NCI-H460 (cell line): ENCODE results near the gene CYBA. TPM values are rescaled to one million over a fixed set of nuclear protein-coding genes. Genes with fewer than 3 reads are reported as not detected.

ENCODE experiments used
- DNase-seq: peaks from one replicate; pipeline ENCODE4 v3.0.0-alpha.2; 2016; ENCODE audit warnings: low read depth; ENCODE audit errors: extremely low read depth
- polyA plus RNA-seq: library from polyadenylated mRNA; depleted of rRNA; stranded (reverse); fragments of >200 nt; gene quantifications from 2 replicates; pipeline ENCODE4 v1.2.3, GENCODE V29; 2014; cell fraction: nucleus; rRNA removed
- total RNA-seq: library from RNA; depleted of rRNA; stranded (reverse); fragments of >200 nt; shearing (Covaris generic); gene quantifications from 2 replicates; pipeline ENCODE4 v1.2.3, GENCODE V29; 2014; rRNA removed

CYBA gene
- 143 and 165 TPM in 2 replicates for total RNA-seq
- polyA plus RNA-seq: 322 and 369 TPM in 2 replicates

DNA sequence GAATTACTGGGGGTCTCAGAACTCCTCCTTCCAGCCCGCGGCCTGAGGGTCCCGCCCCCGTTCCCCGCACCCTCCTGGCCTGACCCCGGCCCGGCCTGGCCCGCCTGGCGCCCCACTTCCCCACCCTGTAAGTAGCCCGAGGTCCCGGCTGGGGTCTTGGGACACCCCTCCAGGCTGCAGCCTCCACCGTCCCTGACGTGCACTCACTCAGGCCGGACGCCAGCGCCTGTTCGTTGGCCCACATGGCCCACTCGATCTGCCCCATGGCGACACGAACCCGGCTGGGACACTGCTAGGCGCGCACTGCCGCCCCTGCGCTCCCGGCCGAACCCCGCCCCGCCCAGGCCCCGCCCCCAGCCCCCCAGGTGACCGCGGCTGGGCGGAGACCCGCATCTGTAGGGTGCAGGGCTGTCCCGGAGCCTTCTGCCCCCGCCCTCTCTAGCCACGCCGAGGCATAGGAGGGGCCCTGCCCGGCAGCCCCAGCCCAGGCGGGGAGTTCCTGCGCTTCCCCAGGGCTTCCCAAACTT lies at the start of gene CYBA:
Gene CYBA (minus strand): TSS at position 305 of the 527 bp plus-strand sequence. CDS start 40 bp downstream, at position 265.
- DNase-seq: peak; percentile 33

DNA sequence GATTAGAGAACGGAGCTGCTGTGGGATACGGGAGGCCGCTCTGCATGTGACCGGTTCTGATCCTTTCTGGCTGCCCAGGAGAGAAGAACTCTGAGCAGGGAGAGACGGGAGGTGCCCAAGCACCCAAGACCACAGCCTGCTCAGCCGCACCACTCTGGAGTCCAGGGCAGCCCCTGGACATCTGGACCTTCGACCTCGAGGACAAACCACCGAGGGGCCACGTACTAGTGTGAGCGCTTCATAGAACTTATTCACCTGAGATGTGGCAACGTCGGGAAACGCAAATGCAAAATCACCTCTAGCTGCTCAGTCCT lies 49.4 kb upstream of the CYBA start:
- no peak for DNase-seq

DNA sequence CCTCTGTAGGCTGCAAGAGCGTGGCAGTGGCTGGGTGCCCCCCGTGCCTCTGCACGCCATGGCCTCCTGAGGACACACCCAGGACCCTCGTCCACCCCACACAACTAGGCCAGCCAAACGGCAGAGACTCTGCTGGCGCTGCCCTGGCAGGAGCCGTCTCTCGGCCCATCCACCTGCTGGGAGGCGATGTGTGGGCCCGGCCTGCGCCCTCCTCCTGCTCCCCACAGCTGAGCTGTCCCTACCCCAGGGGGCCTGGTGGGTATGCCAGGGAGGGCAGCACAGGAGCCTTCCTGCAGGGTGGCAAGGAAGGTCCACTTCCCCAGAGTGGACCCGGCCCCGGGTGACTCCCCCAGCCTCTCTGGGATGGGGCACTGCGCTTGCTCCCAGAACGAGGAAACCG lies 48.3 kb upstream of the CYBA start:
- no peak for DNase-seq

DNA sequence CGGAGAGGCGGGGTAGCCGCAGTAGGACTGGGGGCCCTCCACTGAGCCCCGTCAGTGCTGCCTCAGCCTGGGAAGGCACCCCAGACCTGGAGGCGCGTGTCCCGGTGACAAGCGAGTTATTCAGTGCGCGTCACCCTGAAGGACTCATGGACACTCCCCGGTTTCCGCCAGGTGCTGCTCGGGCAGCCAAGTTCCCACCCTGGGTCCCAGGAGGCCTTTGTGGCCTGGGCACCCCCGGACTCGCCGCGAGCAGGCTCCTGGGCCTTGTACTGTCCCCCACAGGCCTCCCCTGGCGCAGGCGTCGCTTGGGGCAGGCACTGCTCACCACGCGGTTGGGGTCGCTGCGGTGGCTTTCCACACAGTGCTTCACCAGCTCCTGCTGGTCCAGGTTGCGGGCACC lies 47.8 kb upstream of the CYBA start:
- no peak for DNase-seq

DNA sequence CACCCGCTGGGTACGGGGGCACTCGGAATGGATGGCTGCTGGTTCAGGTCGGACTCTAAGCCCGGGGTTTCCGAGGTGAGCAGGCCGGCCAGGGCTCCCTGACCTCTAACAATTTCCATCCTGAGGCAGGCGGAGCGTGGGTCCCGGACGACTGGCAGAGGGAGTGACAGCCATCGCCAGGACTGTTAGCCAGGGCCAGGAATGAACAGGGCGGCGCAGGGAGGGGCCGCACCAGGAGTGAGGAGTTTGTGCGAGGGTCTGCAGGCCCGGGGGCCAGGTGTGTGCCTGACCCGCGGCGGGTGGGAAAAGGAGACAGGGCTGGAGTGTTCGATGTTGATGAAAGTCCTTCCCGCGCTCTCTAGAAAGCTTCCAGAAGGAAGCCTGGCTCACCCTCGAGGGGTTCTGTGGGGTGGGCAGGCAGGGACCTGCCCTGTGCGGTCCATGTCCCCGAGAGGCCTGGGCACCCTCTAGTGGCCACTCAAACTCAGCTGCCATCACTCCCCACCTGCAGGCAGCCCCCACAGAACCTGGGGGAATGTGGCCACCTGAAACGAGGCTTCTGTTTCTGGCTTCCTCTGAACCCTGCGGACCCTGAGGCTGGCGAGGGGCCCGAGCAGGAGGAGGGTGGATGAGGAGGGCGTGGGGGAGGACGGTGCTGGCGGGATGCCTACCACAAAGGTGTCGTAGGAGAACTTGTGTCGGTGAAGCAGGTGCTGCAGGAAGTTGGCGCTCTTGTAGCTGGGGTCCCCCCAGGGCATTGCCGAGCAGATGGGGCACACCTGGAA lies 47.2 kb upstream of the CYBA start:
- no peak for DNase-seq

DNA sequence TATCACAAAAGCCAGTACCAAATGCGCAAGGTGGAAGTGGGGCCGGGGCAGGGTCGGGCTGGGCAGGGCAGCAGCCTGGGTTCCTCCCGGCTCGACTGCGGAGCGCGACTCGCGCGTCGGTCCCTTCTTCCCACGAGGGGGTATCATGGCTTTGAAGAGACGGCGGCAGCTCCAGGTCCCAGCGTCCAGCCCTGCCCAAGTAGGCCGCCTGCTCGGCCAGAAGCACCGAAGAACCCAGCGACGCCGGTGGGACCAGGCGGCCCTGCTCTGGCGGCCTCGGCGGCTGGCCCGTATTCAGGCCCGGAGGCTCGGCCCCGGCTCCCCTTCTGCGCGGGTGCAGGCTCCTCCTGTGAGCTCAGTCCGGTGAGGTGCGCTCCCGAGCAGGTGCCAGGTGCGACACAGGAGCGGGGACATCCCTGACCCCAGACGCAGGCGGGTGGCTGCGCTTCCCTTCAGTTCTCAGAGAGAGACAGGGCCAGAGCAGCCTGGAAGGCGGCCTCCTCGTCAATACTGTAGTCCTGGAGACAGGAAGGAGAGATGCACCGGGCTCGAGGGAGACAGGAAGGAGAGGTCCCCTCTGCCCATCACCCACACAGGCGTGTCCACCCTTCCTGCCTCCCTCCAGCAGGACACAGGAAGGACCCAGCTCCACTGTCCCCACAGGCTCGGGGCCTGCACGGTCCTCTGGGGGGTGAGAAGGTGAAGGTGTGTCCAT lies 46.4 kb upstream of the CYBA start:
- DNase-seq: no peak

DNA sequence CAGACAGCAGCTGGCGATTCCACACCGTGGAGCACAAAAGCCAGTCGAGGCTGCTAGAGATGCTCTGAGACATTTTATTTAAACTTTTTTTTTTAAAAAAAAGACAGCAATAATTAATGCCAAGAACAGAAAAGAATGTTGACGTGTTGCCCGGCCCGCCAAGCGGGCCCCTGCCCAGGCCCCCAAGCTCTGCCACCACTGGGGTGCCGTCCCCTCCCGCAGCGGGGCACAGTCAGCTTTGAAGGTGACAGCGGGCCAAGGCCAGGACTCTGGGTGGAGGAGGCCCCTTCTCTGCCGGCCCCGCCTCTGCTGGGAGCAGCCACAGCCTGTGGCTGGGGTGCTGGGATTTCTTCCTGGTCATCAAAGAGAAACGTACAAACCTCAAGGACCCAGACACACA lies 45.6 kb upstream of the CYBA start:
- DNase-seq: no peak

DNA sequence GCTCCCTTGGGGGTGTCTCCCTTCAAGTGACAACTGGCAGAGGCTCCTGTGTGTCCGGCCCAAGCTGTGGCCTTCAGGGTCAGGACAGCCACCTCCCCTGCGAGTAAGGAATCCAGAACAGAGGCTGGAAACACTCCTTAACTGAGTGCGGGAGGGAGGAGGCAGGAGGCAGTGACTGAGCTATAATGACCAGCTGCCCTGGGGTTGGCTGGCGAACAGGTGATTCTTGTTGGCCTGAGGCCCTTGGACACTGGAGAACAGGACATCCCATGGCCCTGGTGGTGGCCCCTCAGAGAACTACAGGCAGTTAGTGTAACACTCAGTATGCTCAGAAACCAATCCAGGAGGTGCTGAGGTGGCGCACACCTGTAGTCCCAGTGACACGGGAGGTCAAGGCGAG lies 44.9 kb upstream of the CYBA start:
- DNase-seq: no peak

DNA sequence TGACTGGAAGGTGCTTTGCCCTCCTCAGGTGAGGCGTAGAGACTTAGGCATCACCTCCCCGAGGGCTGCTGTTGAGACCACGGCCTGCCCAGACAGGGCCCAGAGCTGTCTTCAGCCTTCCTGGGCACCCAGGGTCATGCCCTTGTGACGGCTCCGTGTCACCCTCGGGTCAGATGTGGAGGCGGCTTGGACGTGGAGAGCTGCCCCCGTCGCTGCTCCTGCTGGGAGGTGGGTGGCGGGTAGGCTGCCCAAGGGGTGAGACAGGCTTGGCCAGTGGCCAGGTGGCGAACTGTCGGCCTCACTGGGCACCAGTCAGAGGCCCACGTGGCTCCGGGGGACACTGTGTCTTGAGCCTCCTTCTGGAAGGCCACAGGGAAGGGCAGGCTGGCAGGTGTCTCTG lies 44.4 kb upstream of the CYBA start:
- no peak for DNase-seq

DNA sequence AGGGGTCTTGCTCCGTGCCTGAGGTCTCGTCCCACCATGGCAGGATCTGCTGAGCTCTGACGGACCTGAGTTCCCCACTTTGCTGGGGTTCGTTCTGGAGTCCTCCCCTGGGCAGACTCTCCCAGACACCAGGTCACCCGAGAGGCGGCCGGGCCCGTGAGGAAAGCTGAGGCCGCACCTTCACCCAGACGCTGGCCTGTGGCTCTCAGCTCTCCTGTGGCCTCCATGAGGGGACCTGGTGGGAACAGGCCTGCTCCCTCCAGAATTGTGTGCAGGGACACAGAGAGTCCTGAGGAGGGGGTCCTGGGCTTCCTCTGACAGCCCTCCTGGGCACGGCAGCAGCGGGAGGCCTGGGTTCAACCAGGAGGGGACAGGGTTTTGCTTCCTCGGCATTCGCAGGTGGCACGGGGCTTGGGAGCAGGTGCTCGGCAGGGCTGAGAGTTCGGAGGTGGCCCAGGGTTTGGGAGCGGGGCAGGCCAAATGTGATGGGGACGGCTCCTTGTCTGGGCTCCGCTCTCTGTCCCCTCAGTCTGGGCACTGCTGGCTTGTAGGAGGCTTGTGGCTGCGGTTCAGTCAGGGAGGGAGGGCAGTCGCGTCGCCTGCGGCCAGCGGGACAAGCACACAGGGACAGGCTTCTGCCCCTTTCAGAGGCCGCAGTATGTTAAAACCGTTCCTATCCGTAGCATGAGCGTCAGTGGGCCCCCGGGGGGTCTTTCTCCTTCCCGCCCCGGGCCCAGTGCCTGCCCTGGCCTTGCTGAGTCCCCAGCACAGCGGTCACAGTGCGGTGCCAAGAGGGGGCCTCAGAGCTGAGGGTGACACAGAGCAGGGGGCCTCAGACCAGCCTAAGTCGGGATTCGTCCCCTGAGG lies 43.6 kb upstream of the CYBA start:
- no peak for DNase-seq

DNA sequence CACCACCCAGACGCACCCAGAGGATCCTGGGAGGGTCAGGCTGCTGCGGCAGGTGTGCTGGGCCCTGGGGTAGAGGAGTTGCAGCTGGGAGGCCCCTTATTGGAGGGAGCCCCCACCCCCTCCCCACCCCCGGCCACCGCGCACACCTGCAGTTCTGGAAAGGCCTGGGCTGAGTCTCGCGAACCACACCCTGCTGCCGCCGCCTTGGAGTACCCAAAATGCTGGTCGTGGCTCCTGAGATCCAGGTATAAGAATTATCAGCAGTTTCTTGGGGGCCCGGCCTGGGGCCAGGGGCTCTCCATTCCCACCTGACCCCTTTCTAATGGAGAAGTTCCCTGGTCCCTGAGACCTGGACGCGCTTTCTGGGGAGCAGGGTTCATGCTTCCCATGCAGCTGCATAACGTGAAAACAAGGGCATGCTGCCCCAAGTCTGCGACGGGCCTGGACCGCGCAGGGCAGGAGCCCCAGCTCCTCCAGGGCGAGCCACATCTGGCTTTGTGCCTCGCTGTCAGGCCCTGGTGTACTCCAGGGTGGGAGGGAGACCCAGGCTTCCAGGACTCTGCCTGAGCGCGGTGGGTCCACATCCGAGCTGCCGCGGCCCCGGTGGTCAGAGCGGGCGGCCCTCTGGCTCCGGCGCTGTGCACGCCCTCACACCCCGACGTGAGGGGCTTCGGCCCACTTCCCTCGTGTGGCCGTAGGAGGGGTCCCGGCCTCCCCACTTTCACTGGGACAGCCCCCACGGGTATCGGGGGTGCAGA lies 42.7 kb upstream of the CYBA start:
- no peak for DNase-seq

DNA sequence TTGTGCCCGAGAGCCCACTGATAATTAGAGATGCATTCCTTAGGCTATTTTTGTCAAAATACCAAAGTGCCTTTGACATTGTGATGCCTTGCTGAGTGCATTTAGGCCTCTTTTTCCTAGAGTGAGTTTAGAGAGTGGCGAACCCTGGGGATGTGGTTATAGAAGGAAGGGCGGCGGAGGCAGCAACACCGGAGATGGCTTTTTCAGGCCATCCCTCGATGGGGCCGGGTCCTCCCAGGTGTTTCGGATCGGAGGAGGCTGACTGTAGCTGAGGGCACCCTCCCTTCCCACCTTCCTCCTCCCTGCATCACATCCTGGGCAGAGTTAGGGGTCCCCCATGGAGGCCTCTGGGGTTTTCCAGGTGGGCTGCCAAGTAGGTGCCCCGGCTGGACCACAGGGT lies 42.0 kb upstream of the CYBA start:
- no peak for DNase-seq

DNA sequence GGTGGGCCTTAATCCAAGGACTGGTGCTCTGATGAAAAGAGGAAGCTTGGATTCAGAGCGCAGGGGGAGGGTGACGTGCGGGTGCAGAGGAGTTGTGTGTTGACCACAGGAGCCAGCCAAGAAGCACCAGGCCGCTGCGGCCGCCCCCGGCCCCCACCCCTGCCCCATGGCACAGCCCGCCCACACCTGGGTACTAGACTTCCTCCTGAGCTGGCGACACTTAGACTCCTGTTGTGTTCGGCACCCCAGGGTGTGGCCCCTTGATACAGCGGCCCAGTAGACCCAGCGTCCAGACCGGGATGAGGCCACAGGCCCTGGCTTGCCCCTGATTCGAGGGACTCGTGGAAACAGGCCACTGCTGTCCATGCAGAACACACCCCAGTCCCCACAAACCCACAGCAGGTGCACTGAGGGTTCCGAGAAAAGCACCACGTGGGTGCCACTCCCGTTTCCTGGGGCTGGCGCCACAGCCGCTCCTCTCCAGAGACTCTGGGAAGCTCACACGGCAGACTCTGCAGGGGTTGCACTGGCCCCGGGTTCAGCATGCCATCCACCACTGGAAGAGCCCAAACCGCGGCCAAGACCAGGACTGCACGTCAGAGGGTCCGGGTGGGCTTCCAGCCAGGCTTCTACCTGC lies 41.2 kb upstream of the CYBA start:
- DNase-seq: no peak

DNA sequence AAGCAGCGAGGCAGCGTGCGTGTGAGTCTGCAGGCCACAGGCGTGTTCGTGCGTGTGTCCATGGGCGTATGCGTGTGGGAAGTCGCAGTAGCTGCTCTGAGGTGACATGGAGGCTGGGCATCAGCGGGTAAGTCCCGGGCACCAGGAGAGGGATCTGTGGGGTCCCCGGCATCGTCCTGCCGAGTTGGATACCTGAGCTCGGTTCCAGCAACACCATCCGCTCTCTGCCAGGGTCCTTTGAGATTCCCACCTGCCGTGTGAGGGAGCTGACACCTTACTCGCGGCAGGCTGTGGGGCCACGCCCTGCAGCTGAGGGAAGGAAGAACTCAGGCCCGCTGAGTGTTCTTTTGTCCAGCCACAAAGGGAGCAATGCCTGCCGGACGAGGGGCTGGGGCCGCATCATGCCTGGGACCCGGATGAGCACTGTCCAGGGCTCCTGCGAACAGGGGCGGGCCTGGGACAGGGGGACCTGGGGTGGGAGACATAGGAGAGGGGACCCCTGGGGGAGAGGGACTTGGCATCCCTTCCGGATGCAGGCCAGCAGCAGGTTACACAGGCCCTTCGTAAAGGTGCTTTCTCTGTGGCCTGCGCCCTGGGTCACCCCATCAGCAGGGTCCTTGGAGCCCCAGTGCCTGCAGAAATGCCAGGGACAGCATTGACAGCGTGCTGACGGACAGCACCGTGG lies 40.4 kb upstream of the CYBA start:
- DNase-seq: no peak

DNA sequence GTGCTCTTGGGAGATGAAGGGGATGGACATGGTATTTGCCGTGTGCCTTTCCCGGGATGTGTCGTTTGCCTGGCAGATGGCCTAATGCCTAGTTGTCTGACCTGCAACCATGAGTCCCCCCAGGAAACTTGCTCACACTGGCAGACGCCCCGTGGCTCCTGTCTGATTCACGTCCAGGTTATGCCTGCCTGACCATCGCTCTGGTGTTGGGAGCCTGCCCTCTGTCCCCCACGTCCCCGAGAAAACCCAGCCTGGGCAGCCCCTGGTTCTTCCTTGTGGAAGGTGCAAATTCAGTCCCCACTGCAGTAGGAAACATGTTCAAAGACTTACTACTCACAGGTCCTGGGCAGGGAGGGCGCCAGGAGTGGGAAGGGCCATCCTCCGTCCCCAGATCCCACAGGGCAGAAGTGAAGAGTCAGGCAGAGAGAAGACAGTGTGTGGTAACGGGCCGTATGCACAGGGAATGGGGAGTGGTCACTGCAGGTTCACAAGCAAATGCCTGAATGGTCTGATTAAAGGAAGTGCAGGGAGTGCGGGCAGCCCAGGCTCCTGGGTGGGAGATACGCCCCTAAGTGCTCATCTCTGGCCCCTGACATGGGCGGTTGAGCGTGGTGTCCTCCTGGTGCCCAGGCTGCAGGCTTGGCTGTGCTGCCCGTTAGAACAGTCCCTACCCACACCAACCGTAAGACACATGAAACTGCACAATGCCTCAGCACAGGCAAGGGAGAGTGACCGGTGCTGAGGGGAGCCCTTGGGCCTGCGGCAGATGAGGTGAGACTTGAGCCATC lies 39.7 kb upstream of the CYBA start:
- DNase-seq: no peak

DNA sequence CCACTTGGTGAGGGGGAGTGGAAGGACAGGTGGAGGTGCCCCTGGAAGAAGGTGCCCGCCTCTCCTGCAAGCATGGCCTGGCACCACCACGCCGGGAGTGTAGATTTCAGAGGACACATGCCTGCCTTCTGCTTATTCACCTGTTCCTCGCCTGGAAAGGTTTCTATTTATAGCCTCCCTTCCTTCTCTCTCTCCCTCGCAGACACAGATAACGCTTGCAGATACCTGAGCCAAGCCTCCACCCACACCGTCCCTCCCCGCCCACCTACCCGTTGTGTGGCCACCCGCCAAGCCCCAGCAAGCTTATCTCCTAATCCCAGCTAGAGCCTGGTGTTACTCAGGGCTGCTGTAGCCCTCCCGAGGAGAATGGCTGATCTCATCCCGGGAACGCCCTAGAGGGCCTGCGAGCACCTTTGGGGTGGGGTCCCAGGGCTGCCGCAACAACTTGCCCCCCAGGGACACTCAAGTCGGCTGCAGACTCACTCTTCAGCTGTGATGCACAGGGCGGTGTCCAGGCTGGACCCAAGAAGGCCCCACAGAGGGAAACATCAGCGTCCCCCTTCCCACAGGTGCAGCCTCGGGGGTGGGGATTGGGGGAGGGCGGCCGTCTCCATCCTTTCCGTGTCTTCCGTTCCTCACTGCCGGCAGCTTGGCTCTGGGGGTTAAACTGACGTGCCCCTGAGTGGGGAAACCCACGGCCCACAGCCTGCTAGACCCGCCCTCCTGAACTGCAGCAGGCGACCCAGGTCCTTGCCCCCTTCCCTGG lies 37.3 kb upstream of the CYBA start:
- no peak for DNase-seq

DNA sequence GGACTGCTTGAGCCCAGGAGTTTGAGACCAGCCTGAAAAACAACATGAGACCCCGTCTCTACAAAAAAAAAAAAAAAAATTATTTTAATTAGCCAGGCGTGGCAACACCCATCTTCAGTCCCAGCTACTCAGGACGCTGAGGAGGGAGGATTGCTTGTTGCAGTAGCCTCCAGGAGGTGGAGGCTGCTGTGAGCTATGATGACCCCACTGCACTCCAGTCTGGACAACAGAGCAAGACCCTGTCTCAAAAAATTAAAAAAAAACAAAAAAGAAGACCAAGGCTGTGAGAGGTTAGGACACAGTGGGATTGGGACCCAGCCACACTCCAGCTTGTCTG lies 36.8 kb upstream of the CYBA start:
- no peak for DNase-seq

DNA sequence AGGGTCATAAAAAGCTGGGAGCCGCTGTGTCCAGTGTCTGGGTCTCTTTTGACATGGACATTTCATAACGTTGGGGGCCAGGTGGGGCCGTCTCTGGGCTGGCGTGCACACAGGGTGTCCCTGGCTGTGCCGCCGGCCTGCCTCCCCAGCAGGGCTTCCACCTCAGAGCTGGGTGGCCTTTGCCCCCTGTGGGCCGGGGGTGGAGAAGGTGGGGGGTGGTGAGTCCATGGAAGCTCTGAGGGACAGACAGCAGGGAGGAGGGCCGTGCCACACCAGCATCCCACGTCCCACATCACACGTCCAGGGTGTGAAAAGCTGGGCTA lies 36.4 kb upstream of the CYBA start:
- no peak for DNase-seq
